ENCODE results near the gene RUBCN. TPM values are rescaled to one million over a fixed set of nuclear protein-coding genes. Genes with fewer than 3 reads are reported as not detected.
A peak's percentile ranks its signal among the peaks of the same experiment; 100 is the strongest.
"Not testable (repeated sequence)": the region's sequence is repeated elsewhere in the genome, so short reads cannot be mapped to it uniquely, and the experiment has no call there.

The RUBCN gene
- total RNA-seq, 1 donor from 2014 or later = 29.0 TPM

GRCh38 chr3:197734667-197735318, 1.9 kb downstream of the RUBCN start:
- H3K4me3 Mint-ChIP-seq (ENCODE audit: low read depth) = peak overlapping the region; percentile 50
- TF ChIP-seq CTCF (IDR thresholded peaks at IDR 0.05; ENCODE audit: unreplicated experiment) = no peak
- H3K27me3 Mint-ChIP-seq = no peaks in the 10 kb centered on the region
- DNase-seq (ENCODE audit: low spot score, unreplicated experiment) = no peak
- H3K36me3 Mint-ChIP-seq (ENCODE audit: insufficient read depth) = peaks cover 1% of the 10 kb centered on the region
- H3K9me3 Mint-ChIP-seq (ENCODE audit: low read depth) = no peaks in the 10 kb centered on the region
- H3K27ac Mint-ChIP-seq = no peak overlapping the region
- H3K4me1 Mint-ChIP-seq (ENCODE audit: low read depth) = peaks cover 13% of the 10 kb centered on the region

GRCh38 chr3:197733042-197733441, 3.7 kb downstream of the RUBCN start:
- no peak overlapping the region for H3K4me3 Mint-ChIP-seq (ENCODE audit: low read depth)
- peaks cover 13% of the 10 kb centered on the region for H3K4me1 Mint-ChIP-seq (ENCODE audit: low read depth)
- no peak for DNase-seq (ENCODE audit: low spot score, unreplicated experiment)
- no peak overlapping the region for H3K27ac Mint-ChIP-seq
- no peaks in the 10 kb centered on the region for H3K27me3 Mint-ChIP-seq
- TF ChIP-seq CTCF (IDR thresholded peaks at IDR 0.05; ENCODE audit: unreplicated experiment) = no peak
- peaks cover 5% of the 10 kb centered on the region for H3K36me3 Mint-ChIP-seq (ENCODE audit: insufficient read depth)
- H3K9me3 Mint-ChIP-seq (ENCODE audit: low read depth) = no peaks in the 10 kb centered on the region

DNA sequence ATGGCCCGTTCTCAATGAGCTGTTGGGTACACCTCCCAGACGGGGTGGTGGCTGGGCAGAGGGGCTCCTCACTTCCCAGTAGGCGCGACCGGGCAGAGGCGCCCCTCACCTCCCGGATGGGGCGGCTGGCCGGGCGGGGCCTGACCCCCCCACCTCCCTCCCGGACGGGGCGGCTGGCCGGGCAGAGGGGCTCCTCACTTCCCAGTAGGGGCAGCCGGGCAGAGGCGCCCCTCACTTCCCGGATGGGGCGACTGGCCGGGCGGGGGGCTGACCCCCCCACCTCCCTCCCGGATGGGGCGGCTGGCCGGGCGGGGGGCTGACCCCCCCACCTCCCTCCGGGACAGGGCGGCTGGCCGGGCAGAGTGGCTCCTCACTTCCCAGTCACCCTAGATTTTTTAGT, 5.2 kb downstream of the RUBCN start:
- H3K27ac Mint-ChIP-seq; H3K36me3 Mint-ChIP-seq (ENCODE audit: insufficient read depth); DNase-seq (ENCODE audit: low spot score, unreplicated experiment); H3K4me3 Mint-ChIP-seq (ENCODE audit: low read depth); H3K4me1 Mint-ChIP-seq (ENCODE audit: low read depth); H3K9me3 Mint-ChIP-seq (ENCODE audit: low read depth); H3K27me3 Mint-ChIP-seq: not testable (repeated sequence)

GRCh38 chr3:197730770-197731169, 5.9 kb downstream of the RUBCN start:
- not testable (repeated sequence) for H3K27me3 Mint-ChIP-seq; DNase-seq (ENCODE audit: low spot score, unreplicated experiment); H3K4me1 Mint-ChIP-seq (ENCODE audit: low read depth); H3K9me3 Mint-ChIP-seq (ENCODE audit: low read depth); H3K4me3 Mint-ChIP-seq (ENCODE audit: low read depth); H3K36me3 Mint-ChIP-seq (ENCODE audit: insufficient read depth); H3K27ac Mint-ChIP-seq

DNA sequence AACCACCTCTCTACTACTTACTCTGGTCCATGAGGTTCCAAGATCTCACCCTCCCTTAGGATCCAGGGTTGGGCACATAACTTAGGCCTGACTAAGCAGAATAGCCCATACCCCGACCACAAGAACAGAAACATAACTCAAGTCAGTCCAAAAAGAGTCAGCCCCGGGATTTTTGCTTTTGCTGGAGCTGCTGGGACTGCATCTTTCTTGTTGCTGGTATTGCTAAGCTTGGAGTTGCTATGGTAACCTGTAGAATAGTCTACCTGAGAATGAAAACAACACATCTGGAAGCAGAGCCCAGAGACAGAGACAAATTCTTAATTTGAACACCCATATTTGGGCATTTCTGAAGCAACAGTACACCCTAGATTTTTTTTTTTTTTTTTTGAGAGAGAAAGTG, 6.5 kb downstream of the RUBCN start:
- no peak for TF ChIP-seq CTCF (IDR thresholded peaks at IDR 0.05; ENCODE audit: unreplicated experiment)
- peaks cover 1% of the 10 kb centered on the region for H3K4me1 Mint-ChIP-seq (ENCODE audit: low read depth)
- no peak for DNase-seq (ENCODE audit: low spot score, unreplicated experiment)
- no peak overlapping the region for H3K4me3 Mint-ChIP-seq (ENCODE audit: low read depth)
- peaks cover 5% of the 10 kb centered on the region for H3K36me3 Mint-ChIP-seq (ENCODE audit: insufficient read depth)
- H3K27me3 Mint-ChIP-seq = no peaks in the 10 kb centered on the region
- no peaks in the 10 kb centered on the region for H3K9me3 Mint-ChIP-seq (ENCODE audit: low read depth)
- H3K27ac Mint-ChIP-seq = no peak overlapping the region

GRCh38 chr3:197728487-197728886, 8.2 kb downstream of the RUBCN start:
- Mint-ChIP-seq H3K9me3 (ENCODE audit: low read depth) (no peaks in the 10 kb centered on the region), H3K4me3 (ENCODE audit: low read depth) (no peak overlapping the region), H3K36me3 (ENCODE audit: insufficient read depth) (peaks cover 5% of the 10 kb centered on the region), H3K27ac (no peak overlapping the region), H3K27me3 (no peaks in the 10 kb centered on the region), H3K4me1 (ENCODE audit: low read depth) (peaks cover 1% of the 10 kb centered on the region)
- TF ChIP-seq CTCF (IDR thresholded peaks at IDR 0.05; ENCODE audit: unreplicated experiment) = no peak
- DNase-seq (ENCODE audit: low spot score, unreplicated experiment) = no peak

DNA sequence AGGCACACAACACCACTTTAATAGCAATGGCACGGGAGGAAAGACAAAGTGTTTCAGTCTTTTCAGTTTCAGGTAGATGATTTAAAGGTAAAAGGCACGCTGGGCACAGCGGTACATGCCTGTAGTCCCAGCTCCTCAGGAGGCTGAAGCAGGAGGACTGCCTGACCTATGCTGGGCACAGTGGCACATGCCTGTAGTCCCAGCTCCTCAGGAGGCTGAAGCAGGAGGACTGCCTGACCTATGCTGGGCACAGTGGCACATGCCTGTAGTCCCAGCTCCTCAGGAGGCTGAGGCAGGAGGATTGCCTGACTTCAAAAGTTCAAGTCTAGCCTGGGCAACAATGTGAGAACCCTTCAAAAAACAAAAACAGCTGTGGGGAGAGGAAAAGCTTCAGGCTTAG, 8.8 kb downstream of the RUBCN start:
- not testable (repeated sequence) for H3K27ac Mint-ChIP-seq; H3K36me3 Mint-ChIP-seq (ENCODE audit: insufficient read depth); H3K4me3 Mint-ChIP-seq (ENCODE audit: low read depth); H3K4me1 Mint-ChIP-seq (ENCODE audit: low read depth); H3K9me3 Mint-ChIP-seq (ENCODE audit: low read depth); H3K27me3 Mint-ChIP-seq; DNase-seq (ENCODE audit: low spot score, unreplicated experiment)
